HepG2 (cell line): ENCODE data around the gene NME4. TPM values are rescaled to one million over a fixed set of nuclear protein-coding genes. Genes with fewer than 3 reads are reported as not detected.
A peak's percentile ranks its signal among the peaks of the same experiment; 100 is the strongest.

ENCODE experiments used
- ATF1 ChIP-seq: IDR thresholded peaks from 2 replicates; pipeline ENCODE4 v1.6.1; 2016; ENCODE audit warnings: mild to moderate bottlenecking, control low read depth
- DBP ChIP-seq: sonication (generic); formaldehyde crosslinking; IDR thresholded peaks from 2 replicates; pipeline ENCODE4 v1.4.0; 2020; ENCODE audit warnings: missing genetic modification reagents; ENCODE audit errors: not compliant biosample characterization
- FOXO1 ChIP-seq: sonication (generic); formaldehyde crosslinking; IDR thresholded peaks from 2 replicates; pipeline ENCODE4 v1.4.0; 2020; ENCODE audit warnings: missing genetic modification reagents
- ISL2 ChIP-seq: sonication (generic); formaldehyde crosslinking; IDR thresholded peaks from 2 replicates; pipeline ENCODE4 v1.5.0; 2020; ENCODE audit warnings: missing genetic modification reagents
- KLF16 ChIP-seq, 2 experiments: sonication (generic) in 1 of 2; formaldehyde crosslinking in 1 of 2; IDR thresholded peaks; 2 replicates each; pipeline versions ENCODE4 v1.6.1 to v1.8.0; 2016 to 2023; ENCODE audit warnings: missing genetic modification reagents in 2 of 2, missing compliant biosample characterization in 1 of 2
- MTA1 ChIP-seq: sonication (generic); formaldehyde crosslinking; IDR thresholded peaks from 2 replicates; pipeline ENCODE4 v1.4.0; 2020; ENCODE audit warnings: missing genetic modification reagents, mild to moderate bottlenecking, borderline replicate concordance
- PHF21A ChIP-seq: sonication (generic); formaldehyde crosslinking; IDR thresholded peaks from 2 replicates; pipeline ENCODE4 v1.5.0; 2020; ENCODE audit warnings: mild to moderate bottlenecking, missing genetic modification reagents
- SNAI1 ChIP-seq: sonication (generic); formaldehyde crosslinking; IDR thresholded peaks from 2 replicates; pipeline ENCODE4 v1.5.0; 2020; ENCODE audit warnings: mild to moderate bottlenecking, missing genetic modification reagents, borderline replicate concordance
- XBP1 ChIP-seq: sonication (generic); formaldehyde crosslinking; IDR thresholded peaks from 2 replicates; pipeline ENCODE4 v1.5.0; 2020; ENCODE audit warnings: missing genetic modification reagents
- ZBTB2 ChIP-seq: sonication (generic); formaldehyde crosslinking; IDR thresholded peaks from 2 replicates; pipeline ENCODE4 v1.8.0; 2022; ENCODE audit warnings: low read depth, missing genetic modification reagents
- ZBTB25 ChIP-seq: IDR thresholded peaks from 2 replicates; pipeline ENCODE4 v1.6.1; 2018; ENCODE audit warnings: missing genetic modification reagents
- ZNF124 ChIP-seq: sonication (generic); formaldehyde crosslinking; IDR thresholded peaks from 2 replicates; pipeline ENCODE4 v1.4.0; 2020; ENCODE audit warnings: missing genetic modification reagents
- ZNF138 ChIP-seq: sonication (generic); formaldehyde crosslinking; IDR thresholded peaks from 2 replicates; pipeline ENCODE4 v1.5.0; 2020; ENCODE audit warnings: mild to moderate bottlenecking, low read depth, missing genetic modification reagents
- ZNF232 ChIP-seq: sonication (generic); formaldehyde crosslinking; IDR thresholded peaks from 2 replicates; pipeline ENCODE4 v1.4.0; 2020; ENCODE audit warnings: missing genetic modification reagents, borderline replicate concordance
- ZNF343 ChIP-seq: sonication (generic); formaldehyde crosslinking; IDR thresholded peaks from 2 replicates; pipeline ENCODE4 v1.4.0; 2020; ENCODE audit warnings: mild to moderate bottlenecking, missing genetic modification reagents
- ZNF563 ChIP-seq: sonication (generic); formaldehyde crosslinking; IDR thresholded peaks from 2 replicates; pipeline ENCODE4 v1.8.0; 2022; ENCODE audit warnings: mild to moderate bottlenecking, moderate library complexity, missing genetic modification reagents
- ZNF691 ChIP-seq: sonication (generic); formaldehyde crosslinking; IDR thresholded peaks from 2 replicates; pipeline ENCODE4 v1.4.0; 2020; ENCODE audit warnings: missing genetic modification reagents, low read depth, mild to moderate bottlenecking, borderline replicate concordance
- ZNF816 ChIP-seq: sonication (generic); formaldehyde crosslinking; IDR thresholded peaks from 2 replicates; pipeline ENCODE4 v1.8.0; 2022; ENCODE audit warnings: missing genetic modification reagents, mild to moderate bottlenecking, borderline replicate concordance
- ZSCAN9 ChIP-seq: IDR thresholded peaks from 2 replicates; pipeline ENCODE4 v1.6.1; 2016; ENCODE audit warnings: borderline replicate concordance
- ZXDC ChIP-seq: sonication (generic); formaldehyde crosslinking; IDR thresholded peaks from 2 replicates; pipeline ENCODE4 v1.5.0; 2020; ENCODE audit warnings: mild to moderate bottlenecking, missing genetic modification reagents
- polyA plus RNA-seq, 8 experiments: library from polyadenylated mRNA; depleted of rRNA in 3 of 8; stranded (reverse) in 7 of 8; unstranded in 1 of 8; fragments of >200 nt; fragmentation: Illumina TruSeq in 4 of 8; extraction: Trizol in 4 of 8; gene quantifications; 2 replicates each; pipeline versions ENCODE4 v1.2.1 to v1.2.3, GENCODE V29; 2011 to 2016; ENCODE audit warnings: low read depth in 4 of 8, missing spikeins in 1 of 8, mixed read lengths in 1 of 8; ENCODE audit not compliant: insufficient read depth in 1 of 8
- total RNA-seq, 5 experiments: library from RNA; depleted of rRNA; stranded (reverse); fragments of >200 nt; fragmentation: Illumina TruSeq; extraction: Trizol; gene quantifications; 2 replicates each; pipeline ENCODE4 v1.2.3, GENCODE V29; 2016; ENCODE audit warnings: low read depth in 1 of 5

NME4 gene
- total and polyA plus RNA-seq, 2 of the 13 experiments (the other 11 are each of a cell fraction or from before 2014, with no cell fraction given): 121 to 263 TPM

GRCh38 chr16:353404-354290, 43.4 kb upstream of the NME4 start (continued):
- TF ChIP-seq ZXDC (CRISPR knock-in tag) (no peak), ZNF124 (CRISPR knock-in tag) (no peak), KLF16 (CRISPR knock-in tag; IDR thresholded peaks at IDR 0.05) (0 out of 4 replicates have a peak, but pooled peaks of 1 of the 2 experiments have one; percentile 31), ZNF232 (CRISPR knock-in tag) (peak; percentile 41; the same call in 1 of the 2 replicates), ISL2 (peak; percentile 6; the same call in 1 of the 2 replicates), ZNF138 (CRISPR knock-in tag) (0 out of 2 replicates have a peak, but pooled peaks have one; percentile 41), MTA1 (CRISPR knock-in tag) (no peak), ZBTB2 (CRISPR knock-in tag) (no peak), ZBTB25 (CRISPR knock-in tag) (no peak), ZNF691 (CRISPR knock-in tag) (no peak), ZNF343 (CRISPR knock-in tag) (0 out of 2 replicates have a peak, but pooled peaks have one; percentile 9), ATF1 (CRISPR knock-in tag) (no peak), ZNF563 (CRISPR knock-in tag) (0 out of 2 replicates have a peak, but pooled peaks have one; percentile 40), DBP (CRISPR knock-in tag) (no peak), SNAI1 (CRISPR knock-in tag) (0 out of 2 replicates have a peak, but pooled peaks have one; percentile 32), FOXO1 (CRISPR knock-in tag) (no peak), ZNF816 (CRISPR knock-in tag) (0 out of 2 replicates have a peak, but pooled peaks have one; percentile 6), XBP1 (CRISPR knock-in tag) (no peak), ZSCAN9 (no peak), PHF21A (CRISPR knock-in tag) (no peak)
